PFSK-1 (cell line): ENCODE measurements around the gene PGAM5.

Experiments used
- POLR2AphosphoS5 ChIP-seq: IDR thresholded peaks from 2 replicates; pipeline ENCODE4 v1.6.1; 2012; ENCODE audit warnings: low read depth, mild to moderate bottlenecking, control low read depth, low read length, moderate library complexity
- SIN3A ChIP-seq: IDR thresholded peaks from 2 replicates; pipeline ENCODE4 v1.6.1; 2012; ENCODE audit warnings: mild to moderate bottlenecking, low read length, moderate library complexity, borderline replicate concordance; ENCODE audit not compliant: insufficient read depth
- TAF1 ChIP-seq: IDR thresholded peaks from 2 replicates; pipeline ENCODE4 v1.6.1; 2012; ENCODE audit warnings: low read length, control low read depth, borderline replicate concordance; ENCODE audit not compliant: insufficient read depth
- TF ChIP-seq, protein P1 (sequence below), 2 experiments: IDR thresholded peaks; 2 replicates each; pipeline versions ENCODE4 v1.6.1 to v1.8.0; 2011 to 2012; ENCODE audit warnings: low read depth in 2 of 2, low read length in 2 of 2, control low read depth in 1 of 2, inconsistent platforms in 1 of 2, mild to moderate bottlenecking in 1 of 2, moderate library complexity in 1 of 2; ENCODE audit not compliant: insufficient read depth in 1 of 2

- TF ChIP-seq SIN3A (no peak), POLR2AphosphoS5 (peak; percentile 11; the same call in 1 of the 2 replicates), TAF1 (no peak)
- TF ChIP-seq, protein P1, sequence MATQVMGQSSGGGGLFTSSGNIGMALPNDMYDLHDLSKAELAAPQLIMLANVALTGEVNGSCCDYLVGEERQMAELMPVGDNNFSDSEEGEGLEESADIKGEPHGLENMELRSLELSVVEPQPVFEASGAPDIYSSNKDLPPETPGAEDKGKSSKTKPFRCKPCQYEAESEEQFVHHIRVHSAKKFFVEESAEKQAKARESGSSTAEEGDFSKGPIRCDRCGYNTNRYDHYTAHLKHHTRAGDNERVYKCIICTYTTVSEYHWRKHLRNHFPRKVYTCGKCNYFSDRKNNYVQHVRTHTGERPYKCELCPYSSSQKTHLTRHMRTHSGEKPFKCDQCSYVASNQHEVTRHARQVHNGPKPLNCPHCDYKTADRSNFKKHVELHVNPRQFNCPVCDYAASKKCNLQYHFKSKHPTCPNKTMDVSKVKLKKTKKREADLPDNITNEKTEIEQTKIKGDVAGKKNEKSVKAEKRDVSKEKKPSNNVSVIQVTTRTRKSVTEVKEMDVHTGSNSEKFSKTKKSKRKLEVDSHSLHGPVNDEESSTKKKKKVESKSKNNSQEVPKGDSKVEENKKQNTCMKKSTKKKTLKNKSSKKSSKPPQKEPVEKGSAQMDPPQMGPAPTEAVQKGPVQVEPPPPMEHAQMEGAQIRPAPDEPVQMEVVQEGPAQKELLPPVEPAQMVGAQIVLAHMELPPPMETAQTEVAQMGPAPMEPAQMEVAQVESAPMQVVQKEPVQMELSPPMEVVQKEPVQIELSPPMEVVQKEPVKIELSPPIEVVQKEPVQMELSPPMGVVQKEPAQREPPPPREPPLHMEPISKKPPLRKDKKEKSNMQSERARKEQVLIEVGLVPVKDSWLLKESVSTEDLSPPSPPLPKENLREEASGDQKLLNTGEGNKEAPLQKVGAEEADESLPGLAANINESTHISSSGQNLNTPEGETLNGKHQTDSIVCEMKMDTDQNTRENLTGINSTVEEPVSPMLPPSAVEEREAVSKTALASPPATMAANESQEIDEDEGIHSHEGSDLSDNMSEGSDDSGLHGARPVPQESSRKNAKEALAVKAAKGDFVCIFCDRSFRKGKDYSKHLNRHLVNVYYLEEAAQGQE (IDR thresholded peaks at IDR 0.05; ENCODE audit: insufficient read depth in 1 of 2, low read depth in 2 of 2, low read length in 2 of 2): no peak
Measured at GRCh38 chr12:132717531-132718387, 7.1 kb downstream of the PGAM5 start.
